ENCODE results near the gene EPHA3.

The EPHA3 gene

GRCh38 chr3:89405593-89405992, 298.2 kb downstream of the EPHA3 start:
- ChIA-PET POLR2A (ENCODE audit: low non-redundant PET) (no interaction called here), CTCF (no interaction called here)
- DNase-seq (ENCODE audit: low spot score) = no peak
- H3K27ac ChIP-seq = no peak overlapping the region
- TF ChIP-seq CTCF (conservative IDR thresholded peaks at IDR 0.05; ENCODE audit: low read depth) = no peak

- DNase-seq (ENCODE audit: low spot score) = no peak
- ChIA-PET CTCF (interaction anchor here (0.6 kb wide), 2 partner anchors 527 to 1243 kb away, joined by 3 to 4 read pairs; no protein-coding TSS in a partner anchor), POLR2A (ENCODE audit: low non-redundant PET) (no interaction called here)
- H3K27ac ChIP-seq = no peak overlapping the region
- no peak for TF ChIP-seq CTCF (conservative IDR thresholded peaks at IDR 0.05; ENCODE audit: low read depth)
Observed at GRCh38 chr3:89411201-89411600, 303.8 kb downstream of the EPHA3 start.

GRCh38 chr3:89414270-89414669, 306.8 kb downstream of the EPHA3 start:
- ChIA-PET POLR2A (ENCODE audit: low non-redundant PET) (no interaction called here), CTCF (interaction anchor here (0.6 kb wide), 1 partner anchor 26 kb away, joined by 3 read pairs; no protein-coding TSS in a partner anchor)
- no peak for TF ChIP-seq CTCF (conservative IDR thresholded peaks at IDR 0.05; ENCODE audit: low read depth)
- no peak for DNase-seq (ENCODE audit: low spot score)
- no peak overlapping the region for H3K27ac ChIP-seq

- H3K27ac ChIP-seq = no peak overlapping the region
- DNase-seq (ENCODE audit: low spot score) = no peak
- ChIA-PET POLR2A (ENCODE audit: low non-redundant PET) (no interaction called here), CTCF (no interaction called here)
- TF ChIP-seq CTCF (conservative IDR thresholded peaks at IDR 0.05; ENCODE audit: low read depth) = no peak
Observed at GRCh38 chr3:89419647-89420241, 312.3 kb downstream of the EPHA3 start.

- H3K27ac ChIP-seq = no peak overlapping the region
- no peak for TF ChIP-seq CTCF (conservative IDR thresholded peaks at IDR 0.05; ENCODE audit: low read depth)
- POLR2A ChIA-PET (ENCODE audit: low non-redundant PET) = no interaction called here
- DNase-seq (ENCODE audit: low spot score) = no peak
- CTCF ChIA-PET = interaction anchor here (0.6 kb wide), 1 partner anchor 262 kb away, joined by 7 read pairs; no protein-coding TSS in a partner anchor
Observed at GRCh38 chr3:89426060-89426459, 318.6 kb downstream of the EPHA3 start.

GRCh38 chr3:89434621-89435380, 327.4 kb downstream of the EPHA3 start:
- H3K27ac ChIP-seq = no peak overlapping the region
- ChIA-PET POLR2A (ENCODE audit: low non-redundant PET) (no interaction called here), CTCF (no interaction called here)
- no peak for DNase-seq (ENCODE audit: low spot score)
- no peak for TF ChIP-seq CTCF (conservative IDR thresholded peaks at IDR 0.05; ENCODE audit: low read depth)
